ENCODE data around the gene KRT36. TPM values are rescaled to one million over a fixed set of nuclear protein-coding genes. Genes with fewer than 3 reads are reported as not detected.
A peak's percentile ranks its signal among the peaks of the same experiment; 100 is the strongest.

KRT36 gene
- total RNA-seq, 1 experiment from 2014 or later: not detected

- Histone ChIP-seq H3K27me3 (ENCODE audit: low read length) (no peaks in the 10 kb centered on the region), H3K9me2 (replicated peaks; ENCODE audit: low read length) (no peaks in the 10 kb centered on the region), H3K9ac (ENCODE audit: low read length) (no peak overlapping the region), H3K4me1 (ENCODE audit: insufficient read depth, low read length) (no peaks in the 10 kb centered on the region), H3F3A (ENCODE audit: low read length, unreplicated experiment) (no peaks in the 10 kb centered on the region), H3K27ac (ENCODE audit: low read length) (no peak overlapping the region), H3K9me3 (ENCODE audit: low read length) (no peaks in the 10 kb centered on the region), H3K36me3 (ENCODE audit: low read depth, low read length) (no peaks in the 10 kb centered on the region), H3K4me3 (ENCODE audit: low read length) (no peak overlapping the region), H2AFZ (ENCODE audit: low read length) (no peak overlapping the region), H3K79me2 (ENCODE audit: low read length) (no peaks in the 10 kb centered on the region), H3K4me2 (ENCODE audit: low read length) (no peak overlapping the region), H4K20me1 (ENCODE audit: low read length) (no peaks in the 10 kb centered on the region)
- ATAC-seq (no peak), DNase-seq (no peak)
- intact Hi-C loops (cut with micrococcal nuclease): no loop called here
- POLR2A ChIA-PET (ENCODE audit: unreplicated experiment): no interaction called here
- no peak for TF ChIP-seq EZH2phosphoT487 (IDR thresholded peaks at IDR 0.05; ENCODE audit: borderline replicate concordance, low read length)
- TF ChIP-seq EZH2 (IDR thresholded peaks at IDR 0.05; ENCODE audit: low read length, unreplicated experiment): no peak
- TF ChIP-seq, protein P1, sequence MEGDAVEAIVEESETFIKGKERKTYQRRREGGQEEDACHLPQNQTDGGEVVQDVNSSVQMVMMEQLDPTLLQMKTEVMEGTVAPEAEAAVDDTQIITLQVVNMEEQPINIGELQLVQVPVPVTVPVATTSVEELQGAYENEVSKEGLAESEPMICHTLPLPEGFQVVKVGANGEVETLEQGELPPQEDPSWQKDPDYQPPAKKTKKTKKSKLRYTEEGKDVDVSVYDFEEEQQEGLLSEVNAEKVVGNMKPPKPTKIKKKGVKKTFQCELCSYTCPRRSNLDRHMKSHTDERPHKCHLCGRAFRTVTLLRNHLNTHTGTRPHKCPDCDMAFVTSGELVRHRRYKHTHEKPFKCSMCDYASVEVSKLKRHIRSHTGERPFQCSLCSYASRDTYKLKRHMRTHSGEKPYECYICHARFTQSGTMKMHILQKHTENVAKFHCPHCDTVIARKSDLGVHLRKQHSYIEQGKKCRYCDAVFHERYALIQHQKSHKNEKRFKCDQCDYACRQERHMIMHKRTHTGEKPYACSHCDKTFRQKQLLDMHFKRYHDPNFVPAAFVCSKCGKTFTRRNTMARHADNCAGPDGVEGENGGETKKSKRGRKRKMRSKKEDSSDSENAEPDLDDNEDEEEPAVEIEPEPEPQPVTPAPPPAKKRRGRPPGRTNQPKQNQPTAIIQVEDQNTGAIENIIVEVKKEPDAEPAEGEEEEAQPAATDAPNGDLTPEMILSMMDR (conservative IDR thresholded peaks at IDR 0.05; ENCODE audit: low read depth, low read length): no peak
- BruUV-seq (replicated peaks): no TSS peak
- CTCF ChIA-PET: no interaction called here
These were observed 52.5 kb downstream of the KRT36 start for GRCh38 chr17:41437254-41437653.

Small RNAs within 50 kb of the gene (microRNA-seq; reads per million reads assigned to microRNA genes)
- gene MIR6510 (ENCODE audit: unreplicated experiment): 5.8 reads per million, percentile 26 among the genes with 10 or more reads in this experiment

Other genes starting within 250 kb of the KRT36 start
- gene KRTAP9-4, start 240.2 kb downstream of the KRT36 start, total RNA-seq (2014; rRNA removed): not detected in 2 replicates
- not detected in 2 replicates for gene KRTAP9-9, start 234.5 kb downstream of the KRT36 start, total RNA-seq (2014; rRNA removed)
- not detected in 2 replicates for gene KRTAP9-6, start 224.5 kb downstream of the KRT36 start, total RNA-seq (2014; rRNA removed)
- gene KRTAP9-7, start 214.2 kb downstream of the KRT36 start, total RNA-seq (2014; rRNA removed): not detected in 2 replicates
- gene KRTAP29-1, start 187.1 kb downstream of the KRT36 start, total RNA-seq (2014; rRNA removed): not detected in 2 replicates
- not detected in 2 replicates for gene KRTAP16-1, start 180.6 kb downstream of the KRT36 start, total RNA-seq (2014; rRNA removed)
- not detected in 2 replicates for gene KRTAP17-1, start 174.2 kb downstream of the KRT36 start, total RNA-seq (2014; rRNA removed)
- not detected in 2 replicates for gene KRT33A, start 139.1 kb downstream of the KRT36 start, total RNA-seq (2014; rRNA removed)
- not detected in 2 replicates for gene KRT33B, start 120.1 kb downstream of the KRT36 start, total RNA-seq (2014; rRNA removed)
- 2.9 and 5.1 TPM in 2 replicates for gene KRT34, start 107.6 kb downstream of the KRT36 start, total RNA-seq (2014; rRNA removed)
- gene KRT31, start 92.3 kb downstream of the KRT36 start, total RNA-seq (2014; rRNA removed): not detected in 2 replicates
- gene KRT37, start 65.3 kb downstream of the KRT36 start, total RNA-seq (2014; rRNA removed): 3.2 and 4.6 TPM in 2 replicates
- gene KRT38, start 48.9 kb downstream of the KRT36 start, total RNA-seq (2014; rRNA removed): not detected in 2 replicates
- 1.5 TPM in 2 replicates for gene KRT32, start 22.5 kb downstream of the KRT36 start, total RNA-seq (2014; rRNA removed)
- gene KRT35, start 8.8 kb downstream of the KRT36 start, total RNA-seq (2014; rRNA removed): not detected in 2 replicates
- gene KRT13, start 15.7 kb upstream of the KRT36 start, total RNA-seq (2014; rRNA removed): 1.4 TPM in 2 replicates
- 121 and 144 TPM in 2 replicates for gene KRT15, start 29.0 kb upstream of the KRT36 start, total RNA-seq (2014; rRNA removed)
- 2,299 and 2,451 TPM in 2 replicates for gene KRT19, start 38.4 kb upstream of the KRT36 start, total RNA-seq (2014; rRNA removed)
- gene KRT9, start 82.1 kb upstream of the KRT36 start, total RNA-seq (2014; rRNA removed): 1.0 TPM in 1 of 2 replicates, not detected in the other
- gene KRT14, start 97.0 kb upstream of the KRT36 start, total RNA-seq (2014; rRNA removed): 0.15 TPM in 1 of 2 replicates, not detected in the other
- gene KRT16, start 122.9 kb upstream of the KRT36 start, total RNA-seq (2014; rRNA removed): 42.6 and 53.1 TPM in 2 replicates
- 92.1 and 115 TPM in 2 replicates for gene KRT17, start 134.7 kb upstream of the KRT36 start, total RNA-seq (2014; rRNA removed)
- gene EIF1, start 199.0 kb upstream of the KRT36 start, total RNA-seq (2014; rRNA removed): 88.7 and 95.9 TPM in 2 replicates
- not detected in 2 replicates for gene GAST, start 222.4 kb upstream of the KRT36 start, total RNA-seq (2014; rRNA removed)
- gene HAP1, start 244.7 kb upstream of the KRT36 start, total RNA-seq (2014; rRNA removed): 1.2 and 1.4 TPM in 2 replicates